Measurements from ENCODE around the gene CADM2.

DNA sequence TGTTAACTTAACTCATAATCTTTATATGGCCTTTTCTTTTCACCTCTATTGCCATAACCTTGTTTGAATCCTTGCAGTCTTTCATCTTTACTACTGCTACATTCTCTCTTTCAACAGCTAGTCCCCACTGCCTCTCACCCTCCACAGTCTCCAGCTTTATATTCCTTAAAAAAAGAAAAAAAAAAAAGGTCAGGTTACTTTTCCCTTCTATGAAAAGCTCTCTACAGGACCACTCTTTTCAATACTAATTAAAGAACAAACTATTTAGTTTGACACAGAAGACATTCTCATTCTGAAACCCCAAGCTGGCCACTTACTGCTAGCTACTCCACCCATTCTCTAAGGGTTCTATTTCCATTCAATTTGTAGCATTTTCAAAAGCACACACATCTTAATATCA, 25.6 kb downstream of the CADM2 start:
- TF ChIP-seq CTCF (IDR thresholded peaks at IDR 0.05; ENCODE audit: extremely low read depth in 1 of 2, insufficient read depth in 1 of 2, low read depth in 1 of 2, low read length in 2 of 2) (no peak), POLR2A (IDR thresholded peaks at IDR 0.05; ENCODE audit: low read depth, low read length) (no peak), MYC (IDR thresholded peaks at IDR 0.05; ENCODE audit: low read depth, low read length) (no peak), GATA2 (IDR thresholded peaks at IDR 0.05; ENCODE audit: insufficient read depth, insufficient read length, low read depth, low read length) (no peak), FOS (IDR thresholded peaks at IDR 0.05; ENCODE audit: borderline replicate concordance, insufficient read depth, low read length) (no peak)
- TF ChIP-seq, protein P1, sequence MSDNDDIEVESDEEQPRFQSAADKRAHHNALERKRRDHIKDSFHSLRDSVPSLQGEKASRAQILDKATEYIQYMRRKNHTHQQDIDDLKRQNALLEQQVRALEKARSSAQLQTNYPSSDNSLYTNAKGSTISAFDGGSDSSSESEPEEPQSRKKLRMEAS (IDR thresholded peaks at IDR 0.05; ENCODE audit: insufficient read depth, insufficient read length) = no peak
